ENCODE measurements around the gene HNRNPUL2.

Gene HNRNPUL2

GRCh38 chr11:62726915-62727164, 417 bp downstream of the HNRNPUL2 start:
- no peak for DNase-seq (ENCODE audit: low spot score)

GRCh38 chr11:62726156-62726914, 922 bp downstream of the HNRNPUL2 start:
- no peak for DNase-seq (ENCODE audit: low spot score)

- DNase-seq (ENCODE audit: low spot score), result no peak
These were observed 1.6 kb downstream of the HNRNPUL2 start for GRCh38 chr11:62725646-62726045.

DNA sequence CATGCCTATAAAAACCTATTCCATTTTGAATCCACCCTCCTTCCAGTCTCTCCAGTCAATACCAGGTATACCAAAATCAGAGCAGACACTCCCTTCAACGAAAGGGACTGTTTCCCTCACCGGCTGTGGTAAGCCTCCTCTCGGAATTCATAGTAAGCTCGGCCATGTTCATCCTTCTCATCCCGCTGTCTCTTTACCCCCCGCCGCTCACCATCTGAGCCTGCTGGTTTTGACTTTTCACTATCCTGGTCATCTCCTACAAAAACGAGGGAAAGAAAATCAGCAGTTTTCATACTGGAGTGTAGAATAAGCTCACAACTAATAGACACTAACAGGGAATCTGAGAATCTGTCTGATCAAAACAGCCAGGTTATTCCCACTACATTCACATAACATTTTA, 3.1 kb downstream of the HNRNPUL2 start:
- no peak for DNase-seq (ENCODE audit: low spot score)

GRCh38 chr11:62721994-62722393, 5.3 kb downstream of the HNRNPUL2 start:
- DNase-seq (ENCODE audit: low spot score), result no peak

- DNase-seq (ENCODE audit: low spot score), result no peak
These were observed 7.8 kb downstream of the HNRNPUL2 start for GRCh38 chr11:62719302-62719978.

GRCh38 chr11:62716816-62717215, 10.4 kb downstream of the HNRNPUL2 start:
- no peak for DNase-seq (ENCODE audit: low spot score)

DNA sequence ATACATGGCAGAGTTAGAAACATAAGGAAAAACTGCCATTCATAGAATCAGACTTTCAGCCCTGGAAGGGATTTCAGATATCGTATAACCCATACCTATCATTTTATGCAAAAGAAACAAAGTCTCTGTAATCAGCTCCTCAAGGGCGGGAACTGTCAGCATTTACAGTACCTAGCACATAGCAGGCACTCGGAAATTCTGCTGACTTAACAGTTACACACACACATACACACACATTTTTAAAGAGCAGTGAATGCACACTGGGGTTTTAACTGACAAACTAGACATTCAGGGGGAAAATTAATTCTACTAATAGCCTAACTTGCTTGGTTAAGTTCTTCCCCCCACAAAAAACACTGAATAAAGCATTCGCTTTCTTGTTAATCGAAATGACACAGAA, 11.1 kb downstream of the HNRNPUL2 start:
- no peak for DNase-seq (ENCODE audit: low spot score)

- no peak for DNase-seq (ENCODE audit: low spot score)
These were observed 11.8 kb downstream of the HNRNPUL2 start for GRCh38 chr11:62715150-62716130.

DNA sequence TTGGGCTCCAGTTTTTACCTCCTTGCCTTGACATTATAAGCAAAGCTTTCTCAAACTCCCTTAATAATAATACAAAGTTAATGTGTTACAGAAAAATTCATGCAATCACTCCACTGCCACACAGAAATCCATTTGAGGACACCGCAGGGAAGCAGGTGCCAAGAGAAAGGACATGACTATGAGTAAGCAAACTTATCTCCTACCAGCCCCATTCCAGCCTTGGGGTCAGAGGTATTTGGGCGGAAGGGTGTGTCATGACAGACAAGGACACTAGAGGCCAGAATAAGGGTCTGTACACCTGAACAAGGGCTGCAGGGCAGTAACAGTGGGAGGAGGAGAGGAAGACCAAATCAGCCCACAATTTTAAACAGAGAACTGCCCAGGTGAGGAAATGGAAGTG, 13.9 kb downstream of the HNRNPUL2 start:
- no peak for DNase-seq (ENCODE audit: low spot score)

GRCh38 chr11:62712861-62713260, 14.4 kb downstream of the HNRNPUL2 start:
- peak; percentile 21 for DNase-seq (ENCODE audit: low spot score)

DNA sequence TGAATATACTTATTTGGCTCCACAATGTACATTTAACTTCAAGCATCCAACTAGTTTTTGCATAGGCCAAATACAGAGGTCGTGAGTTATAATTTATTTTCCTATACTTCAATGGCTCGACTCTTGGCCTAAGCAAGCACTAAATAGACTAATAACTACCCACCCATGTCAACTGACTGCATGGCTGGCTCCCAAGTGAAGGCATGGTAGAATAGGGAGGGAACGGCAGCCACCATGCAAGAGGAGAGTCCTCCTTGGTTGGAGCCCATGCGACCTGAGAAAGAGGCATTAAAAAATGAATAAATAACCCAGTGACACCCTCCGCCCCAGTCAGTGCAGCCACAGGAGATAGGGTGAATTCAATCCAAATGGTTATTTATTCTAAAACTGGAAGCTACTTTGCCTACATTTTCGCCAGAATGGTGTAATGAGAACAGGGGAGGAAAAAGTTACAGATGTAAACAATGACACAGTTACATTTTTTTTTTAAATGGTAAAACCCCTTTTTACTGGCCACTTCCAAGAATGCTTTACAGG, 14.9 kb downstream of the HNRNPUL2 start:
- DNase-seq (ENCODE audit: low spot score), result no peak

DNA sequence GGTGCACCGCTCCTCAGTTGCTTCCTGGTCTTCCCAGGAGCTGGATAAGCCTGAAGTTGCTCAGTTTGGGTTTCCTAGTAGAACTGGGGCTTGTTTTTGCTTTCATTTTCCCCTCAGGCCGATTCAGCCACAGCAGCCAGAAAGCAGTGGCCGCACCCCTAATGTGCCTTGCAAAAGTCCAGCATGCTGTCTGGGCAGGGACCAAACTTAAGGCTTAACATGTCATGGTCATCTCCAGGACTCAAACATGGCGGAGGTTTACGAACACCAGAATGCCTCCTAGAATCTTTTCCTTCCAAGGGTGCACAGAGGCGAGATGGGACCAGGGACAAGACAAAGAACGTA, 17.3 kb downstream of the HNRNPUL2 start:
- DNase-seq (ENCODE audit: low spot score), result no peak

- DNase-seq (ENCODE audit: low spot score), result peak; percentile 98
These were observed 17.8 kb downstream of the HNRNPUL2 start for GRCh38 chr11:62709247-62710000.

- DNase-seq (ENCODE audit: low spot score), result peak; percentile 54
These were observed 18.5 kb downstream of the HNRNPUL2 start for GRCh38 chr11:62708793-62709192.

- no peak for DNase-seq (ENCODE audit: low spot score)
These were observed 18.9 kb downstream of the HNRNPUL2 start for GRCh38 chr11:62708392-62708791.

DNA sequence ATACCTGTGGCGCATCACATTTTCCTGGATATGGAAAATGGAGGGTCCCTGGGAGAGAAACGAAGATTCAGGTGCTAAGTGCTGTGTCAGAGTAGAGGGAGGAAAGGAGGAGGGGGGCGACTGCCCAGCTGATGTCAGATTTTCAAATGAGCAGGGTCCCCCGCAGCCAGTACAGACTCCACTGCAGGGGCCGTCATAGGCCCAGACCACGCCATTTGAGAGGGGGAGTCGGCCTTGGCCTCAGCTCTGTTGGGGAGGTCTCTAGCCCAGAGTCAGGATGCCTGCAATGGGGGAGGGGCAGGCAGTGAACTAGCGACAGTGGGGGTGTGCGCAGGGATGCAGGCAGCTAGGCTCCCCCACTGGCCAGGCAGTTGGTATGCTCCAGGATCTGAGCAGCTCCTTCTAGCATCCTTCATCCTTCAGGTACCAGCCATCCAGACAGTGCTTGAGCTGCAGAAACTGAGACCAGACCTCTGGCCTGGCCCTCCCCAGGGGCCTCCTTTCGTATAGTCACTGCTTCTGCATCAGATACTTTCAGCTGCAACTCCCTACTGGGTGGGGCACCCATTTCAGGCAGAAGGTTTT, 19.9 kb downstream of the HNRNPUL2 start, which contains the start of the genes BSCL2 and GNG3:
Gene BSCL2 (minus strand): TSS at position 148 of the 585 bp plus-strand sequence. CDS start 229 bp downstream, outside the sequence.
Gene GNG3 (plus strand): TSS at position 400 of the 585 bp plus-strand sequence. CDS start 620 bp downstream, outside the sequence.
- DNase-seq (ENCODE audit: low spot score), result no peak

DNA sequence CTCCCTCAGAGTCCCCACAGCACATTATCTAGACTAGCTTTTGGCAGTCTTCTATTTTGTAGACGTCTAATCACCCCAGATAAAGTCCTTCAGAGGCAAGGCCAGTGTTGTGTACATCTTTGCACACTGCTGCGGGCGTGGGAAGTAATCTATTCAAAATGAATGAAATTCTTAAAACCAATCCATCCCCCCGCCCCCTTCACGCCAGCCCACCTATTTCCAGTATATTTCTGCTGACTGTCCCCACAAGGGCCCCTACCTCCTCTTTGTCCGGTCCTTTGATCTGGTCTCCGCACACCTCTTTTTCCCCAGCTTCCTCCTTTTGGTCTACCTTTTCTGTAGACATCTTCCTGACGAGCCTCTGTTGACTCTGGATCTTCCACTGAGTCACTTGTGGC, 20.4 kb downstream of the HNRNPUL2 start:
- DNase-seq (ENCODE audit: low spot score), result no peak

DNA sequence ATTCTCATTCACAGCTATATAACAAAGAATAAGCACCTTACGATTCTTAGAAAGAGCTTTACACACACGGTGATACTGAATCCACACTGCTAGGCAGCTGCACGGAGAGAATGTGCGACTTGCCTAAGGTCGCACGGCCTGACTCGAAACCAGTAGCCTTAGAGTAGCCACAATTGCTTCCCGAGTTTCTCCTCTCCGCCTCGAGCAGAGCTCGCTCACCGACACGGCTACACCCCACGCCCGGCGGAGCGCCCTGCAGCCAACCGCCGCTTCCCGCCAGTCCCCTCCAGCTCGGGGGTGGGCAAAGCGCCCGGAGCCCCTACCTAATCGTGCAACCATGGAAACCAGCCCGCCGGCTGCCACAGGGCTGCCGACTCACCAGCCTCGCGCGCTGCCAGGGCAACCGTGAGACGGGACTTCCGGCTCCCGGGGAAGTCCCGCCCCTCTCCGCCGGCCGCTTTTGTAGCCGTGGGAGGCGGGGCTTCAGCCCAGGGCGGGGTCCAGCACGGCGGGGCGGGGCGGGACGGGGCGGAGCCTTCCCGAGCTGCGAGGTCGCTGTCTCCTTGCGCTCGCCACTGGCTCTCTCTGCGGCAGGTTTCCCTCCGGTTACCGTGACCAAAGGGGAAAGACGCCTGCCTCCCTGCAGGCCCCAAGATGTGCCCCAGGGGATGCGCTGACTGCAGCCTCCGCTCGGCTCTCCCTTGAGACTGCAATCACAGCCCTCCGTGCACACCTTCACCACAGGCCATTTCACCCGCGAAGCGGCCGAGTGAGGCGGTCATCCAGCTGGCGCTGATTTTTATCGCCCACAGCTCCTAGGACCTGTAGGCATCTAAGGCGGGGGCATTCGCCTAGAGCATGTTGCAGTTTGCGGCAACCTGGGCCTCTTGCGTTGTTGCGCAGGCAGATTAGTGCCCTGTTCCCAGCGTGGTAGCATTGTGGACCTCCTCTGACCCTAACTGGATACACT, 21.1 kb downstream of the HNRNPUL2 start:
- peak; percentile 94 for DNase-seq (ENCODE audit: low spot score)

GRCh38 chr11:62705413-62705812, 21.8 kb downstream of the HNRNPUL2 start:
- no peak for DNase-seq (ENCODE audit: low spot score)
